SK-N-SH (cell line): ENCODE measurements around the gene PFKFB3. TPM values are rescaled to one million over a fixed set of nuclear protein-coding genes. Genes with fewer than 3 reads are reported as not detected.
A peak's percentile ranks its signal among the peaks of the same experiment; 100 is the strongest.

Source experiments
- CTCF ChIA-PET: fragments of 300-600, 350-600 bp; formaldehyde crosslinking; extraction: SDS; loops from one replicate; lab custom pipeline; 2021; lab: Yijun Ruan, JAX
- POLR2A ChIA-PET: fragments of 350-600 bp; sonication (Branson Sonifier 250); formaldehyde crosslinking; extraction: SDS; loops from one replicate; lab custom pipeline; 2020; ENCODE audit warnings: antibody characterized with exemption, inconsistent platforms; lab: Yijun Ruan, JAX
- DNase-seq: peaks from one replicate; pipeline ENCODE4 v3.0.0; 2012
- H2AFZ ChIP-seq: fragments of 200-600 bp; sonication (generic); 2 replicates; pipeline ENCODE4 v1.8.1; 2016; ENCODE audit warnings: antibody characterized with exemption, mild to moderate bottlenecking, low read depth
- H3F3A ChIP-seq: fragments of 200-600 bp; sonication (generic); replicated peaks from 2 replicates; pipeline ENCODE3; 2016; ENCODE audit warnings: antibody characterized with exemption, mild to moderate bottlenecking; ENCODE audit not compliant: insufficient read depth
- H3K27ac ChIP-seq, 2 experiments: fragments of 200-500 bp in 1 of 2; fragments of 200-600 bp in 1 of 2; sonication (Bioruptor generic) in 1 of 2; sonication (generic), shearing (Covaris generic) in 1 of 2; 2 replicates each; pipeline versions ENCODE4 v1.5.1 to v1.6.1; 2014 to 2016; ENCODE audit warnings: low read depth in 2 of 2, inconsistent platforms in 1 of 2, low read length in 1 of 2, mild to moderate bottlenecking in 1 of 2, mixed read lengths in 1 of 2
- H3K27me3 ChIP-seq: fragments of 200-600 bp; sonication (generic), shearing (Covaris generic); 2 replicates; pipeline ENCODE4 v1.6.1; 2016; ENCODE audit warnings: mixed run types; ENCODE audit not compliant: insufficient read depth
- H3K36me3 ChIP-seq, 2 experiments: fragments of 200-500 bp in 1 of 2; fragments of 200-600 bp in 1 of 2; sonication (Bioruptor generic) in 1 of 2; sonication (generic) in 1 of 2; replicated peaks in 1 of 2; 2 replicates each; pipeline versions ENCODE3 to v1.5.1; 2014 to 2016; ENCODE audit warnings: low read length in 1 of 2, mild to moderate bottlenecking in 1 of 2; ENCODE audit not compliant: insufficient read depth in 2 of 2, control insufficient read depth in 1 of 2
- H3K4me1 ChIP-seq, 2 experiments: fragments of 200-500 bp in 1 of 2; fragments of 200-600 bp in 1 of 2; sonication (Bioruptor generic) in 1 of 2; sonication (generic), shearing (Covaris generic) in 1 of 2; 2 replicates each; pipeline versions ENCODE4 v1.5.1 to v1.6.1; 2014 to 2016; ENCODE audit warnings: low read depth in 1 of 2, low read length in 1 of 2, mixed run types in 1 of 2; ENCODE audit not compliant: insufficient read depth in 2 of 2, control insufficient read depth in 1 of 2
- H3K4me2 ChIP-seq: fragments of 200-600 bp; sonication (generic), shearing (Covaris generic); 2 replicates; pipeline ENCODE4 v1.6.1; 2017; ENCODE audit warnings: mixed run types
- H3K4me3 ChIP-seq, 2 experiments: fragments of 200-500 bp in 1 of 2; fragments of 200-600 bp in 1 of 2; sonication (Bioruptor generic) in 1 of 2; sonication (generic), shearing (Covaris generic) in 1 of 2; 2 replicates each; pipeline versions ENCODE4 v1.5.1 to v1.8.1; 2014 to 2016; ENCODE audit warnings: low read depth in 2 of 2, inconsistent platforms in 1 of 2, low read length in 1 of 2, mild to moderate bottlenecking in 1 of 2, mixed read lengths in 1 of 2, moderate library complexity in 1 of 2
- H3K79me2 ChIP-seq: fragments of 200-600 bp; sonication (generic); 2 replicates; pipeline ENCODE4 v1.8.1; 2017; ENCODE audit warnings: mild to moderate bottlenecking; ENCODE audit not compliant: insufficient read depth
- H3K9ac ChIP-seq: fragments of 200-600 bp; sonication (generic); 2 replicates; pipeline ENCODE4 v1.6.1; 2017; ENCODE audit warnings: mixed run types
- H3K9me2 ChIP-seq: fragments of 200-600 bp; sonication (generic); 2 replicates; pipeline ENCODE4 v1.6.1; 2017; ENCODE audit warnings: mixed run types
- H3K9me3 ChIP-seq: fragments of 200-600 bp; sonication (generic); 2 replicates; pipeline ENCODE4 v1.6.1; 2017; ENCODE audit warnings: mixed run types, mild to moderate bottlenecking, moderate library complexity
- H4K20me1 ChIP-seq: fragments of 200-600 bp; sonication (generic); 2 replicates; pipeline ENCODE4 v1.6.1; 2017; ENCODE audit warnings: mild to moderate bottlenecking, mixed run types; ENCODE audit not compliant: insufficient read depth
- ELF1 ChIP-seq: IDR thresholded peaks from 2 replicates; pipeline ENCODE4 v1.4.0; 2012
- EP300 ChIP-seq, 2 experiments: IDR thresholded peaks; 2 replicates each; pipeline versions ENCODE4 v1.4.0 to v1.6.1; 2012; ENCODE audit warnings: borderline replicate concordance in 1 of 2, low read depth in 1 of 2, low read length in 1 of 2
- FOXJ3 ChIP-seq: sonication (generic); formaldehyde crosslinking; IDR thresholded peaks from 2 replicates; pipeline ENCODE4 v1.5.1; 2020; ENCODE audit warnings: mild to moderate bottlenecking, missing genetic modification reagents
- FOXM1 ChIP-seq: IDR thresholded peaks from 2 replicates; pipeline ENCODE4 v1.4.0; 2012; ENCODE audit warnings: low read depth, mild to moderate bottlenecking
- GATA2 ChIP-seq: sonication (generic); formaldehyde crosslinking; IDR thresholded peaks from 2 replicates; pipeline ENCODE4 v1.5.0; 2020; ENCODE audit warnings: mild to moderate bottlenecking, missing genetic modification reagents
- JUND ChIP-seq: IDR thresholded peaks from 2 replicates; pipeline ENCODE4 v1.4.0; 2012
- MEF2A ChIP-seq: IDR thresholded peaks from 2 replicates; pipeline ENCODE4 v1.4.0; 2012; ENCODE audit warnings: low read depth, borderline replicate concordance
- MXI1 ChIP-seq: IDR thresholded peaks from 2 replicates; pipeline ENCODE4 v1.6.1; 2012; ENCODE audit warnings: mild to moderate bottlenecking, low read depth, low read length, improper control_type of control experiment
- NFIC ChIP-seq: IDR thresholded peaks from 2 replicates; pipeline ENCODE4 v1.4.0; 2012; ENCODE audit warnings: borderline replicate concordance
- NRF1 ChIP-seq: IDR thresholded peaks from 2 replicates; pipeline ENCODE4 v1.6.1; 2012; ENCODE audit warnings: low read depth, mild to moderate bottlenecking, low read length
- POLR2AphosphoS5 ChIP-seq: IDR thresholded peaks from 2 replicates; pipeline ENCODE4 v1.6.1; 2012; ENCODE audit warnings: low read depth, low read length
- RCOR1 ChIP-seq: fragments of 150-350 bp; IDR thresholded peaks from 2 replicates; pipeline ENCODE4 v1.6.1; 2017; ENCODE audit warnings: antibody characterized with exemption, low read length
- RFX5 ChIP-seq: IDR thresholded peaks from 2 replicates; pipeline ENCODE4 v1.6.1; 2012; ENCODE audit warnings: mild to moderate bottlenecking, improper control_type of control experiment, low read length
- SMC3 ChIP-seq: IDR thresholded peaks from 2 replicates; pipeline ENCODE4 v1.6.1; 2012; ENCODE audit warnings: low read depth, low read length, improper control_type of control experiment
- TAF1 ChIP-seq: IDR thresholded peaks from 2 replicates; pipeline ENCODE4 v1.6.1; 2012; ENCODE audit warnings: low read depth, mild to moderate bottlenecking, low read length, moderate library complexity, borderline replicate concordance
- YY1 ChIP-seq: IDR thresholded peaks from 2 replicates; pipeline ENCODE4 v1.4.0; 2012; ENCODE audit warnings: low read depth, mild to moderate bottlenecking
- WGBS: methylation state at CpG from one replicate; pipeline ENCODE4 v1.1.6; 2017; ENCODE audit warnings: low lambda C conversion rate; 5-methylcytosine and 5-hydroxymethylcytosine counted together
- polyA plus RNA-seq, 3 experiments: library from polyadenylated mRNA; depleted of rRNA; stranded (reverse); fragments of >200 nt; gene quantifications; 2 replicates each; pipeline ENCODE4 v1.2.3, GENCODE V29; 2012
- TF ChIP-seq, protein P1 (sequence below): IDR thresholded peaks from 2 replicates; pipeline ENCODE4 v1.4.0; 2012; ENCODE audit warnings: low read depth
- TF ChIP-seq, protein P2 (sequence below): IDR thresholded peaks from 2 replicates; pipeline ENCODE4; 2012
- TF ChIP-seq, protein P3 (sequence below): IDR thresholded peaks from 2 replicates; pipeline ENCODE4 v1.4.0; 2012; ENCODE audit warnings: low read depth, borderline replicate concordance
- TF ChIP-seq, protein P4 (sequence below): fragments of 200-600 bp; sonication (generic); IDR thresholded peaks from 2 replicates; pipeline ENCODE4 v1.6.1; 2017; ENCODE audit warnings: antibody characterized with exemption, mild to moderate bottlenecking, moderate library complexity

Gene PFKFB3
- polyA plus RNA-seq, 1 of the 3 experiments (the other 2 are of a cell fraction) = 59.7 TPM

DNA sequence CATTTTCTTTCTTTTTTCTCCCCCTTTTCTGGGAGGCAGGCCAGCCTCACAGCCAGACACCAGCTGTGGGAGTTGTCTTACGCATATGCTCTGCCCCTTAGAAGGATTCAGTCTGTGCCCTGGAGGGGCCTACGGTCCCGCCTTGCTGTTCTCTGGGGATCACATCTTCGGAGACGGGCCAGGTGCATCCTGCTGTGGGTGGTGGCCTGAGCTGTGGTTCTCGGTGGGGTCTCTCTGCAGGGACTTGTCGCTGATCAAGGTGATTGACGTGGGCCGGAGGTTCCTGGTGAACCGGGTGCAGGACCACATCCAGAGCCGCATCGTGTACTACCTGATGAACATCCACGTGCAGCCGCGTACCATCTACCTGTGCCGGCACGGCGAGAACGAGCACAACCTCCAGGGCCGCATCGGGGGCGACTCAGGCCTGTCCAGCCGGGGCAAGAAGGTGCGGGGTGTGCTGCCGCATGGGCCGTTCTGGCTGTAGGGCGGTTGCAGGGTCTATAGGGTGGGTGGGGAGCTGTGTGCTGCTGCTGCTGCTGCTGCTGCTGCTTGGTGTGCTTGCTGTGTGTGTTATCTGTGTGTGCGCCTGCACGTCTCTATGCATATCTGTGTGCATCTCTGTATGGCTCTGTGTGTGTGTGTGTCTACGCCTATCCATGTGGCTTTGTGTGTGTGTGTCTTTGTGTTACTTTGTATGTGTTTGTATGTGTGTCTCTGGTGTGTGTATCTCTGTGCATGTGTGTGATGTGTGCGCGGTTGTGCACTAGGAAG lies 17.9 kb downstream of the PFKFB3 start:
- ChIA-PET CTCF (interaction anchor here (0.9 to 3.1 kb wide), 3 partner anchors 16 to 181 kb away, joined by 3 to 10 read pairs (median 4); partner anchors contain the start of gene PFKFB3), POLR2A (interaction anchor here (0.6 kb wide), 1 partner anchor 423 kb away, joined by 3 read pairs; no protein-coding TSS in a partner anchor)
- Histone ChIP-seq H3F3A (peaks cover 37% of the 10 kb centered on the region), H3K27ac (peak overlapping the region in 1 of 2 experiments; percentile 61; a peak in 2 of 4 replicates), H3K36me3 (peaks cover 75 to 78% of the 10 kb centered on the region in 2 experiments), H4K20me1 (peaks cover 23% of the 10 kb centered on the region; the same call in 1 of the 2 replicates), H3K4me2 (no peak overlapping the region), H3K79me2 (peaks cover 68% of the 10 kb centered on the region), H2AFZ (no peak overlapping the region), H3K9me2 (no peaks in the 10 kb centered on the region), H3K4me3 (no peak overlapping the region), H3K9me3 (no peaks in the 10 kb centered on the region), H3K9ac (no peak overlapping the region), H3K4me1 (peaks cover 0 to 27% of the 10 kb centered on the region in 2 experiments; a peak in 3 of 4 replicates), H3K27me3 (no peaks in the 10 kb centered on the region)
- TF ChIP-seq NRF1 = no peak
- TF ChIP-seq, protein P1, sequence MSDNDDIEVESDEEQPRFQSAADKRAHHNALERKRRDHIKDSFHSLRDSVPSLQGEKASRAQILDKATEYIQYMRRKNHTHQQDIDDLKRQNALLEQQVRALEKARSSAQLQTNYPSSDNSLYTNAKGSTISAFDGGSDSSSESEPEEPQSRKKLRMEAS = no peak
- no peak for TF ChIP-seq GATA2 (CRISPR knock-in tag)
- TF ChIP-seq YY1 = no peak
- TF ChIP-seq, protein P2, sequence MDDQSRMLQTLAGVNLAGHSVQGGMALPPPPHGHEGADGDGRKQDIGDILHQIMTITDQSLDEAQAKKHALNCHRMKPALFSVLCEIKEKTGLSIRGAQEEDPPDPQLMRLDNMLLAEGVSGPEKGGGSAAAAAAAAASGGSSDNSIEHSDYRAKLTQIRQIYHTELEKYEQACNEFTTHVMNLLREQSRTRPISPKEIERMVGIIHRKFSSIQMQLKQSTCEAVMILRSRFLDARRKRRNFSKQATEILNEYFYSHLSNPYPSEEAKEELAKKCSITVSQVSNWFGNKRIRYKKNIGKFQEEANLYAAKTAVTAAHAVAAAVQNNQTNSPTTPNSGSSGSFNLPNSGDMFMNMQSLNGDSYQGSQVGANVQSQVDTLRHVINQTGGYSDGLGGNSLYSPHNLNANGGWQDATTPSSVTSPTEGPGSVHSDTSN = no peak
- TF ChIP-seq EP300 (IDR thresholded peaks at IDR 0.05; ENCODE audit: borderline replicate concordance in 1 of 2, low read depth in 1 of 2, low read length in 1 of 2) = no peak
- TF ChIP-seq FOXJ3 = no peak
- TF ChIP-seq JUND = no peak
- TF ChIP-seq ELF1 = no peak
- TF ChIP-seq SMC3 = no peak
- TF ChIP-seq MEF2A = no peak
- 96% methylated on average over 18 of the region's 32 CpGs for WGBS
- peak; percentile 14 for DNase-seq

DNA sequence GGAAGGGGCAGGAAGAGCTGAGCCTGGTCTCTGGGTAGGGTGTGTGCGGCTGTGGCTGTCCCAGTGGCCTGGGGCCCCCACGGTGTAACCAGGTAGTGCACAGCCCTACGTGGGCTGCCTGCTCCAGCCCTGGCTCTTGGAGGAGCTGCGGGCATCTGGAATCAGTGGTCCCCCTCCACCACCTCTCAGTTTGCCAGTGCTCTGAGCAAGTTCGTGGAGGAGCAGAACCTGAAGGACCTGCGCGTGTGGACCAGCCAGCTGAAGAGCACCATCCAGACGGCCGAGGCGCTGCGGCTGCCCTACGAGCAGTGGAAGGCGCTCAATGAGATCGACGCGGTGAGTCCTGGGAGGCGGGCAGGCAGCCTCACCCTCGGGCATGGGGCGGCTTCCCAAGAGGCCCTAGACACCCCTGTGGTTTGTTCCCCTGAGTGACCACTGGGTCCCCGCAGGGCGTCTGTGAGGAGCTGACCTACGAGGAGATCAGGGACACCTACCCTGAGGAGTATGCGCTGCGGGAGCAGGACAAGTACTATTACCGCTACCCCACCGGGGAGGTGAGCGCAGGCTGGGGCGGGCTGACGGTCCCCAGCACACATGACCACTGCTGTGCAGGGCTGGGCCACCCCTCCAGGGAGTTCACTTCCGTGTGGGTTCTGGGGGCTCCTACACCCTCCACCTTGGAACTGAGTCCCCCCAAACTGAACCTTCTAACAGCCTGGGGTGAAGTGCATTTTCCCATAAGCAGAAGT lies 18.6 kb downstream of the PFKFB3 start:
- Histone ChIP-seq H3K27ac (peak overlapping the region; percentile 61 to 64; a peak in 3 of 4 replicates), H3K4me2 (no peak overlapping the region)
- DNase-seq = peak; percentile 17

More for the DNA sequence above, 18.6 kb downstream of the PFKFB3 start:
- Histone ChIP-seq H3K9ac (peak overlapping the region; percentile 41; the same call in 1 of the 2 replicates), H3K27me3 (no peaks in the 10 kb centered on the region), H3K9me2 (no peaks in the 10 kb centered on the region), H2AFZ (no peak overlapping the region), H3F3A (peaks cover 37% of the 10 kb centered on the region), H3K4me3 (no peak overlapping the region), H3K79me2 (peaks cover 68% of the 10 kb centered on the region), H3K9me3 (no peaks in the 10 kb centered on the region), H3K4me1 (peaks cover 0 to 27% of the 10 kb centered on the region in 2 experiments; a peak in 3 of 4 replicates)
- ChIA-PET CTCF (interaction anchor here (0.9 to 3.1 kb wide), 3 partner anchors 17 to 180 kb away, joined by 3 to 10 read pairs (median 4); partner anchors contain the start of gene PFKFB3), POLR2A (interaction anchor here (0.6 kb wide), 1 partner anchor 422 kb away, joined by 3 read pairs; no protein-coding TSS in a partner anchor)
- 92% methylated on average over 16 of the region's 30 CpGs for WGBS
- TF ChIP-seq TAF1 (no peak), RFX5 (no peak), MXI1 (no peak), POLR2AphosphoS5 (no peak), NFIC (no peak), JUND (no peak), NRF1 (no peak), RCOR1 (no peak), FOXM1 (no peak), SMC3 (no peak), YY1 (no peak)
- TF ChIP-seq, protein P3, sequence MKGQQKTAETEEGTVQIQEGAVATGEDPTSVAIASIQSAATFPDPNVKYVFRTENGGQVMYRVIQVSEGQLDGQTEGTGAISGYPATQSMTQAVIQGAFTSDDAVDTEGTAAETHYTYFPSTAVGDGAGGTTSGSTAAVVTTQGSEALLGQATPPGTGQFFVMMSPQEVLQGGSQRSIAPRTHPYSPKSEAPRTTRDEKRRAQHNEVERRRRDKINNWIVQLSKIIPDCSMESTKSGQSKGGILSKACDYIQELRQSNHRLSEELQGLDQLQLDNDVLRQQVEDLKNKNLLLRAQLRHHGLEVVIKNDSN = no peak
- TF ChIP-seq, protein P4, sequence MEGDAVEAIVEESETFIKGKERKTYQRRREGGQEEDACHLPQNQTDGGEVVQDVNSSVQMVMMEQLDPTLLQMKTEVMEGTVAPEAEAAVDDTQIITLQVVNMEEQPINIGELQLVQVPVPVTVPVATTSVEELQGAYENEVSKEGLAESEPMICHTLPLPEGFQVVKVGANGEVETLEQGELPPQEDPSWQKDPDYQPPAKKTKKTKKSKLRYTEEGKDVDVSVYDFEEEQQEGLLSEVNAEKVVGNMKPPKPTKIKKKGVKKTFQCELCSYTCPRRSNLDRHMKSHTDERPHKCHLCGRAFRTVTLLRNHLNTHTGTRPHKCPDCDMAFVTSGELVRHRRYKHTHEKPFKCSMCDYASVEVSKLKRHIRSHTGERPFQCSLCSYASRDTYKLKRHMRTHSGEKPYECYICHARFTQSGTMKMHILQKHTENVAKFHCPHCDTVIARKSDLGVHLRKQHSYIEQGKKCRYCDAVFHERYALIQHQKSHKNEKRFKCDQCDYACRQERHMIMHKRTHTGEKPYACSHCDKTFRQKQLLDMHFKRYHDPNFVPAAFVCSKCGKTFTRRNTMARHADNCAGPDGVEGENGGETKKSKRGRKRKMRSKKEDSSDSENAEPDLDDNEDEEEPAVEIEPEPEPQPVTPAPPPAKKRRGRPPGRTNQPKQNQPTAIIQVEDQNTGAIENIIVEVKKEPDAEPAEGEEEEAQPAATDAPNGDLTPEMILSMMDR = no peak
- TF ChIP-seq, all 33 proteins: peak for 0
- peaks cover 15% of the 10 kb centered on the region; the same call in 1 of the 2 replicates for H4K20me1 ChIP-seq
- H3K36me3 ChIP-seq = peaks cover 73 to 76% of the 10 kb centered on the region in 2 experiments
